HFFc6 (cell line): ENCODE measurements around the gene DSC3. TPM values are rescaled to one million over a fixed set of nuclear protein-coding genes. Genes with fewer than 3 reads are reported as not detected.

Experiments
- DNase-seq: peaks from one replicate; pipeline ENCODE4 v3.0.0-alpha.2; 2018
- H3K27ac Mint-ChIP-seq: 2 replicates; pipeline ENCODE4 v1.8.0; 2020; ENCODE audit warnings: mild to moderate bottlenecking, mixed read lengths
- H3K27me3 Mint-ChIP-seq: 2 replicates; pipeline ENCODE4 v1.8.0; 2021; ENCODE audit warnings: mild to moderate bottlenecking, moderate library complexity, mixed read lengths; ENCODE audit not compliant: insufficient read depth
- H3K36me3 Mint-ChIP-seq: 2 replicates; pipeline ENCODE4 v1.8.0; 2021; ENCODE audit warnings: low read depth, mixed read lengths
- H3K4me1 Mint-ChIP-seq: 2 replicates; pipeline ENCODE4 v1.8.0; 2020; ENCODE audit warnings: low read depth, mixed read lengths
- H3K4me3 Mint-ChIP-seq: 2 replicates; pipeline ENCODE4 v1.8.0; 2020; ENCODE audit warnings: mild to moderate bottlenecking, moderate library complexity, mixed read lengths
- H3K9me3 Mint-ChIP-seq: 2 replicates; pipeline ENCODE4 v1.8.0; 2020; ENCODE audit warnings: mild to moderate bottlenecking, mixed read lengths
- CTCF ChIP-seq: fragments of 200-600 bp; sonication (generic); IDR thresholded peaks from 2 replicates; pipeline ENCODE4 v1.5.0; 2021; ENCODE audit warnings: antibody characterized with exemption, mild to moderate bottlenecking
- total RNA-seq, 6 experiments: library from RNA; stranded (reverse); fragmentation: NEBNext Ultra II Directional; extraction: Animal tissue kit (Norgen Biotek cat#: 25700); gene quantifications; 2 replicates in 1 of 6; 3 replicates in 5 of 6; pipeline ENCODE4 v1.2.3, GENCODE V29; 2021

Gene DSC3
- total RNA-seq, 6 experiments from 2014 or later, result not detected

- Mint-ChIP-seq H3K27me3 (peaks cover 2% of the 10 kb centered on the region; the same call in 1 of the 2 replicates), H3K36me3 (no peaks in the 10 kb centered on the region), H3K27ac (no peak overlapping the region), H3K9me3 (peaks cover 13% of the 10 kb centered on the region), H3K4me3 (no peak overlapping the region), H3K4me1 (no peaks in the 10 kb centered on the region)
- no peak for DNase-seq
- TF ChIP-seq CTCF, result no peak
Observed at GRCh38 chr18:30957066-30957465, 85.5 kb downstream of the DSC3 start.

GRCh38 chr18:30954262-30954661 is 88.3 kb downstream of the DSC3 start:
- TF ChIP-seq CTCF, result no peak
- Mint-ChIP-seq H3K4me1 (no peaks in the 10 kb centered on the region), H3K27ac (no peak overlapping the region), H3K9me3 (peaks cover 20% of the 10 kb centered on the region), H3K27me3 (peaks cover 2% of the 10 kb centered on the region; the same call in 1 of the 2 replicates), H3K4me3 (no peak overlapping the region), H3K36me3 (no peaks in the 10 kb centered on the region)
- no peak for DNase-seq

GRCh38 chr18:30945761-30946160 is 96.8 kb downstream of the DSC3 start:
- Mint-ChIP-seq H3K27me3 (no peaks in the 10 kb centered on the region), H3K36me3 (peaks cover 5% of the 10 kb centered on the region; the same call in 1 of the 2 replicates), H3K27ac (no peak overlapping the region), H3K9me3 (peaks cover 37% of the 10 kb centered on the region), H3K4me1 (no peaks in the 10 kb centered on the region), H3K4me3 (no peak overlapping the region)
- DNase-seq, result no peak
- no peak for TF ChIP-seq CTCF

GRCh38 chr18:30944773-30945417 is 97.6 kb downstream of the DSC3 start:
- H3K4me3 Mint-ChIP-seq, result no peak overlapping the region
- H3K9me3 Mint-ChIP-seq, result peaks cover 35% of the 10 kb centered on the region
- no peaks in the 10 kb centered on the region for H3K4me1 Mint-ChIP-seq
- H3K27ac Mint-ChIP-seq, result no peak overlapping the region
- H3K27me3 Mint-ChIP-seq, result no peaks in the 10 kb centered on the region
- no peak for DNase-seq
- peaks cover 5% of the 10 kb centered on the region; the same call in 1 of the 2 replicates for H3K36me3 Mint-ChIP-seq
- no peak for TF ChIP-seq CTCF

- no peak for TF ChIP-seq CTCF
- H3K27ac Mint-ChIP-seq, result no peak overlapping the region
- H3K36me3 Mint-ChIP-seq, result peaks cover 5% of the 10 kb centered on the region; the same call in 1 of the 2 replicates
- DNase-seq, result no peak
- H3K4me3 Mint-ChIP-seq, result no peak overlapping the region
- H3K9me3 Mint-ChIP-seq, result peaks cover 61% of the 10 kb centered on the region
- no peaks in the 10 kb centered on the region for H3K4me1 Mint-ChIP-seq
- no peaks in the 10 kb centered on the region for H3K27me3 Mint-ChIP-seq
Observed at GRCh38 chr18:30940952-30941539, 101.5 kb downstream of the DSC3 start.

Other genes starting within 250 kb of the DSC3 start
- gene DSC2, start 59.7 kb upstream of the DSC3 start, total RNA-seq, result not detected
- gene DSC1, start 120.1 kb upstream of the DSC3 start, total RNA-seq, result not detected